ENCODE results near the gene GCHFR.

Gene GCHFR

GRCh38 chr15:40755812-40756208 lies 8.1 kb upstream of the GCHFR start:
- no peak for DNase-seq

- DNase-seq: no peak
These were observed 6.9 kb upstream of the GCHFR start for GRCh38 chr15:40756938-40757337.

GRCh38 chr15:40759961-40760360 lies 3.9 kb upstream of the GCHFR start:
- DNase-seq: peak; percentile 68

- DNase-seq: peak; percentile 73
These were observed 708 bp upstream of the GCHFR start for GRCh38 chr15:40762919-40763800.

- DNase-seq: no peak
These were observed 798 bp downstream of the GCHFR start for GRCh38 chr15:40764629-40765103.

GRCh38 chr15:40766194-40766815 lies 2.4 kb downstream of the GCHFR start:
- no peak for DNase-seq

- no peak for DNase-seq
These were observed 3.3 kb downstream of the GCHFR start for GRCh38 chr15:40766906-40767837.

GRCh38 chr15:40767838-40768500 lies 4.1 kb downstream of the GCHFR start:
- DNase-seq: no peak

GRCh38 chr15:40768521-40769273 lies 4.8 kb downstream of the GCHFR start:
- DNase-seq: no peak

GRCh38 chr15:40769274-40770146 lies 5.6 kb downstream of the GCHFR start, which contains the start of gene C15orf62:
Gene C15orf62 (plus strand): TSS chr15:40769980. CDS start chr15:40770496, 516 bp downstream.
- DNase-seq: no peak

- no peak for DNase-seq
These were observed 6.4 kb downstream of the GCHFR start for GRCh38 chr15:40770147-40770721.

- DNase-seq: no peak
These were observed 7.4 kb downstream of the GCHFR start for GRCh38 chr15:40771242-40771641.

- DNase-seq: no peak
These were observed 8.1 kb downstream of the GCHFR start for GRCh38 chr15:40772014-40772413.

GRCh38 chr15:40773496-40773895 lies 9.6 kb downstream of the GCHFR start:
- DNase-seq: no peak

- DNase-seq: no peak
These were observed 10.0 kb downstream of the GCHFR start for GRCh38 chr15:40773902-40774301.

GRCh38 chr15:40775007-40775406 lies 11.1 kb downstream of the GCHFR start:
- no peak for DNase-seq

- DNase-seq: no peak
These were observed 12.1 kb downstream of the GCHFR start for GRCh38 chr15:40775740-40776536.

GRCh38 chr15:40776537-40777141 lies 12.8 kb downstream of the GCHFR start:
- DNase-seq: peak; percentile 87

All from RPMI8226 (cell line).